Activated CD4-positive, alpha-beta T cell treated with anti-CD3 and anti-CD28 coated beads for 36 hours (primary cell): ENCODE measurements around the gene FADS1. TPM values are rescaled to one million over a fixed set of nuclear protein-coding genes. Genes with fewer than 3 reads are reported as not detected.

Experiments used
- ATAC-seq: fragments of 200-7000 bp; cut with Tn5 transposase; one replicate; pipeline ENCODE4 v1.10.0; 2021; ENCODE audit warnings: mild to moderate bottlenecking, moderate library complexity
- CTCF ChIA-PET: fragments of 350-600 bp; sonication (Branson Sonifier 250); formaldehyde crosslinking; loops from one replicate; lab custom pipeline; 2021; ENCODE audit warnings: antibody characterized with exemption; lab: Charles Lee
- POLR2A ChIA-PET: fragments of 350-600 bp; sonication (Branson Sonifier 250); formaldehyde crosslinking; loops from one replicate; lab custom pipeline; 2021; ENCODE audit warnings: antibody characterized with exemption, inconsistent platforms; lab: Charles Lee
- DNase-seq: peaks from one replicate; pipeline ENCODE4 v3.0.0-alpha.2; 2020
- H3K27ac Mint-ChIP-seq: one replicate; pipeline ENCODE4 v1.8.0; 2021; ENCODE audit warnings: mixed read lengths
- H3K27me3 Mint-ChIP-seq: one replicate; pipeline ENCODE4 v1.8.0; 2021; ENCODE audit warnings: mixed read lengths
- H3K36me3 Mint-ChIP-seq: one replicate; pipeline ENCODE4 v1.8.0; 2021; ENCODE audit warnings: low read depth, mixed read lengths
- H3K4me1 Mint-ChIP-seq: one replicate; pipeline ENCODE4 v1.8.0; 2021; ENCODE audit warnings: mixed read lengths
- H3K4me3 Mint-ChIP-seq: one replicate; pipeline ENCODE4 v1.8.0; 2021; ENCODE audit warnings: mild to moderate bottlenecking, moderate library complexity, mixed read lengths
- H3K9me3 Mint-ChIP-seq: one replicate; pipeline ENCODE4 v1.8.0; 2021; ENCODE audit warnings: low read depth, mixed read lengths
- intact Hi-C, 2 experiments: fragments of 100-400 bp; cut with DNase I in 1 of 2; cut with micrococcal nuclease in 1 of 2; formaldehyde crosslinking; loops; one replicate each; pipeline versions ENCODE4 v1.14.2 to v1.15.1; 2022 to 2024; cut with DNase I, micrococcal nuclease
- total RNA-seq, 2 experiments: library from RNA; stranded (reverse); gene quantifications; one replicate each; pipeline ENCODE4 v1.2.3, GENCODE V29; 2021

The FADS1 gene
- total RNA-seq, 2 experiments from 2014 or later = 18.9 to 23.7 TPM

DNA sequence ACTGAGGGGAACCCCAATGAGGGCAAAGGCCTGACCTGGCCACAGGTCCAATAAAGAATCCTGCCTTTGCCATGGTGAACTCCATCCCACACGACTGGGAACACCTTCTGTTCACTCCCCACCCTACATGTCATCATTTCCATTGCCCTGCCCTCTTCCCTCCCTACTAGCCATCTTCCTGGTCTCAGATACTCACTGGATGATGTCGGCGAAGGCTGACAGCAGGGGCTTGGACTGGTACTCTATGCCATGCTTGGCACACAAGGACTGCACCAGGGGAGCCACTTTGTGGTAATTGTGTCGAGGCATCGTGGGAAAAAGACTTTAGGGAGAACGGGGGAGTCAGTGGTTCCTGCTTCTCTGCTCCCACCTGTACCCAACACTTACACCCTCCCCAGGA, 14.2 kb downstream of the FADS1 start:
- H3K4me1 Mint-ChIP-seq = no peaks in the 10 kb centered on the region
- no peaks in the 10 kb centered on the region for H3K27me3 Mint-ChIP-seq
- intact Hi-C loops = no loop called here
- no peak for DNase-seq
- ChIA-PET POLR2A (interaction anchor here (0.7 kb wide), 1 partner anchor 42 kb away, joined by 3 read pairs; no protein-coding TSS in a partner anchor), CTCF (interaction anchor here (0.6 to 1.1 kb wide), 2 partner anchors 10 to 12 kb away, joined by 3 to 5 read pairs; partner anchors contain the start of genes FEN1 and TMEM258)
- H3K27ac Mint-ChIP-seq = no peak overlapping the region
- ATAC-seq = no peak
- no peak overlapping the region for H3K4me3 Mint-ChIP-seq
- peaks cover 34% of the 10 kb centered on the region for H3K36me3 Mint-ChIP-seq
- no peaks in the 10 kb centered on the region for H3K9me3 Mint-ChIP-seq

DNA sequence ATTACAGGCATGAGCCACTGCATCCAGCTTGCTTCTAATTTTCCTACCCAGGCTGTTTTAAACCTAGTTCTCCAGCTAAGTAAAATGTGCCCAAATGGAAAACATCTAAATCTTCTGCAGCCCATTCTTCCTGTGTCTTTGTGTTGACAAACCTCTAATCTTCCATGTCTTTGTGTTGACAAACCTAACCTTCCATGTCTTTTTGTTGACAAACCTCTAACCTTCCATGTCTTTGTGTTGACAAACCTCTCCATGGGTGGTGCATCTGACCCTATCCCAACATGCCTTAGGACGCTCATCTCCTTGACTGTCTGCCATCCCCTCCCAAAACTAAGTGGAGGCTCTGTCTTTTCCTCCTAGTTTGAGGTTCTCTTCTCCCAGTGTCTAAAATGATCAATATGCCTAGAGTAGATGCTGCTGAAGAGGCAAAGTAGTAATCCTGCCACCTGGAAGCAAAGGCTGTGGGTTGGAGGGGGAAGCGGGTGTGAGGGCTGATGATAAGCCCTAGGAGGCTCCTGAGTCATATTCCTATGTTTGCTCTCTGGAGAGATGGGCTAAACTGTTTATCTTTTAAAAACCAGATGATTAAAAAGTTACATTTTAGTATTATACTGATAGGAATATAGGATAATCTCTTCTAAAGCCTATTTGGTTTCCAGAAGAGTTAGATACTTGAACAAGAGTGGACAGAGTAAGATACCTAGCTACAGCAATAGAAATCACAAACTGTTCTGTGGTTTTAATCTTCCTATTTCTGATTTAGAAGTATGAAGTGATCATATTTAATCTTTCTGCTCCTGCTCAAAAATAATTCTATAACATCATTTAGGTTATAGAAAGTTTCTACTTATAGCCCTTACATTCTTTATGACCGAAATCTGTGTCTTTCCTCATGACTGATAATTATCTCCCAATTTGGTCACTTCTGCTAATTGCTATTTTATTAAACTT, 16.2 kb downstream of the FADS1 start:
- no peaks in the 10 kb centered on the region for H3K27me3 Mint-ChIP-seq
- H3K9me3 Mint-ChIP-seq = no peaks in the 10 kb centered on the region
- ChIA-PET CTCF (interaction anchor here (1.6 to 9.4 kb wide), 2 partner anchors 14 to 70 kb away, joined by 6 to 115 read pairs; partner anchors contain the start of gene FADS1), POLR2A (interaction anchor here (1.4 kb wide), 1 partner anchor 15 kb away, joined by 3 read pairs; no protein-coding TSS in a partner anchor)
- no peak for ATAC-seq
- DNase-seq = no peak
- H3K36me3 Mint-ChIP-seq = peaks cover 44% of the 10 kb centered on the region
- H3K27ac Mint-ChIP-seq = no peak overlapping the region
- intact Hi-C loops = no loop called here
- peaks cover 14% of the 10 kb centered on the region for H3K4me1 Mint-ChIP-seq
- H3K4me3 Mint-ChIP-seq = no peak overlapping the region

DNA sequence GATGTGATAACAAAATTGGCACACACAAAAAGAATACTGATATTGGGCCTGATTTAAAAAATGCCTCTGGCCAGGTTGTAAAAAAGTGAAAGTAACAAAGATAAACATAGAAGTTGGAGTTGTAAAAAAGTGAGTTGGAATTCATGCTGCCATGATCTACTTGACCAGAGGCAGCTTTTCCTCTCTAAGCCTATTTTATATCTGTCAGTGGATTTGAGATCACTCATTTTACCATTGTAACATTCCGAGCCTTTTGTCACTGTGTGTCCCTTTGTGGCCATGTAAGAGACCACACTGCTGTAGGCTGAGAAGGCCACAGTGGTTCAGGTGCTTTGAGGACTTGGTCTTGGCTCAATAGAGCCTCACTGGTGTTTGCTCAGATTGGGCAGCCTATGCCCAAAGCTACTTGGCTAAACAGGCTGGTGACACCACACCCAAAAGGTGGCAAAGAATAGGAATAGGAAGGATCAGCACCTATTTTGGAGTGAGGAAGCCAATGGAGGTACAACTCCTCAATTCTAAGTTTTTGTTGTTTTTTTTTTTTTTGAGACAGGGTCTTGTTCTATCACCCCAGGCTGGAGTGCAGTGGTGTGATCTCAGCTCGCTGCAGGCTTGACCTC, 17.0 kb downstream of the FADS1 start:
- no peak overlapping the region for H3K4me3 Mint-ChIP-seq
- no peak overlapping the region for H3K27ac Mint-ChIP-seq
- DNase-seq (no peak), ATAC-seq (no peak)
- intact Hi-C loops = loop anchor here in 1 of 2 experiments (5.0 kb wide), 1 partner anchor 98 kb away; no protein-coding TSS in a partner anchor
- ChIA-PET POLR2A (no interaction called here), CTCF (interaction anchor here (9.4 kb wide), 1 partner anchor 14 kb away, joined by 115 read pairs; the partner anchor contains the start of gene FADS1)
- H3K36me3 Mint-ChIP-seq = peaks cover 52% of the 10 kb centered on the region
- H3K9me3 Mint-ChIP-seq = no peaks in the 10 kb centered on the region
- H3K4me1 Mint-ChIP-seq = peaks cover 21% of the 10 kb centered on the region
- no peaks in the 10 kb centered on the region for H3K27me3 Mint-ChIP-seq

DNA sequence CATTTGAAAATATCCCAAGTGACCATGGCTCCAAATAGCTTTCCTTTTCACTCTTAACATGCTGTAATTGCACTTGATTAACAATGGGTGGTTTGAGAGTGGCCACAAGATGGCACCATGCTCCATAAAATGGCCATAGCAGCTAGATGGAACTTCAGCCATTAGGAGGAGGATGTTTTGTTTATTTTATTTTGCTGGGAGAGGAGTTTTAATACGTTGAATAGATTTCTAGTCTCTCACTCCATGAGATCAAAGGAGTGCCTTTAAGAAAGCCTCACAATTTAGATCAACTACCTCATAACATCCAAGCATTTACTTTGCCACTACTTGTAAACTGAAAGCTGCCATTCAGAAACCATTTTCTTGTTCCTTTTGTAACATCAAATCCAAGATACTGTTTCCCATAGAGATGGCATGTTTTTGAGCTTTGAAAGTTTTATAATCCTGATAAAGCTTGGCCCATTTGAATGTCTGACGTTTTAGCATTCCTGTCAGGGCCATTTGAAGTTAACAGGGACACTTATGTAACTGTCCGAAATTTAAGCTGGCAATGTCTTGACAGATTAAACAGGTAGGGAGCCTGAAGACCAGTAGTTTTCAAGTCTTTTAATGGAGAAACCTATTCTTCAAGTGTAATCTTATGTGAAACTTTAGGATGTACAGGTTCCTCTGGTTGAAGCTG, 19.4 kb downstream of the FADS1 start:
- Mint-ChIP-seq H3K27ac (no peak overlapping the region), H3K4me3 (no peak overlapping the region), H3K27me3 (no peaks in the 10 kb centered on the region), H3K4me1 (peaks cover 29% of the 10 kb centered on the region), H3K36me3 (peaks cover 48% of the 10 kb centered on the region), H3K9me3 (no peaks in the 10 kb centered on the region)
- intact Hi-C loops = loop anchor here (1.0 to 5.0 kb wide), 7 partner anchors 19 to 311 kb away; no protein-coding TSS in a partner anchor
- POLR2A ChIA-PET = interaction anchor here (1.0 to 2.2 kb wide), 2 partner anchors 11 to 18 kb away, joined by 3 to 8 read pairs; no protein-coding TSS in a partner anchor
- CTCF ChIA-PET = interaction anchor here (0.7 to 9.4 kb wide), 33 partner anchors 9 to 745 kb away, joined by 3 to 115 read pairs (median 4); partner anchors contain the start of genes FADS1 and FADS2
- DNase-seq = peak; percentile 82
- ATAC-seq = no peak

DNA sequence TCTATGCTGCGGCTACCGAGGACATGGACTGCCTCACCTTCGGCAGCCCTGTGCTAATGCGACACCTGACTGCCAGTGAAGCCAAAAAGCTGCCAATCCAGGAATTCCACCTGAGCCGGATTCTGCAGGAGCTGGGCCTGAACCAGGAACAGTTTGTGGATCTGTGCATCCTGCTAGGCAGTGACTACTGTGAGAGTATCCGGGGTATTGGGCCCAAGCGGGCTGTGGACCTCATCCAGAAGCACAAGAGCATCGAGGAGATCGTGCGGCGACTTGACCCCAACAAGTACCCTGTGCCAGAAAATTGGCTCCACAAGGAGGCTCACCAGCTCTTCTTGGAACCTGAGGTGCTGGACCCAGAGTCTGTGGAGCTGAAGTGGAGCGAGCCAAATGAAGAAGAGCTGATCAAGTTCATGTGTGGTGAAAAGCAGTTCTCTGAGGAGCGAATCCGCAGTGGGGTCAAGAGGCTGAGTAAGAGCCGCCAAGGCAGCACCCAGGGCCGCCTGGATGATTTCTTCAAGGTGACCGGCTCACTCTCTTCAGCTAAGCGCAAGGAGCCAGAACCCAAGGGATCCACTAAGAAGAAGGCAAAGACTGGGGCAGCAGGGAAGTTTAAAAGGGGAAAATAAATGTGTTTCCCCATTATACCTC, 20.8 kb downstream of the FADS1 start:
- no peaks in the 10 kb centered on the region for H3K27me3 Mint-ChIP-seq
- POLR2A ChIA-PET = interaction anchor here (0.6 kb wide), 1 partner anchor 339 kb away, joined by 4 read pairs; no protein-coding TSS in a partner anchor
- no peak overlapping the region for H3K27ac Mint-ChIP-seq
- no peaks in the 10 kb centered on the region for H3K9me3 Mint-ChIP-seq
- peaks cover 54% of the 10 kb centered on the region for H3K36me3 Mint-ChIP-seq
- CTCF ChIA-PET = interaction anchor here (0.6 to 9.4 kb wide), 17 partner anchors 9 to 747 kb away, joined by 3 to 115 read pairs (median 7); partner anchors contain the start of genes FADS1 and FADS2
- H3K4me1 Mint-ChIP-seq = peaks cover 36% of the 10 kb centered on the region
- DNase-seq = no peak
- H3K4me3 Mint-ChIP-seq = no peak overlapping the region
- intact Hi-C loops = loop anchor here (2.0 to 5.0 kb wide), 2 partner anchors 75 to 101 kb away; no protein-coding TSS in a partner anchor
- ATAC-seq = no peak

DNA sequence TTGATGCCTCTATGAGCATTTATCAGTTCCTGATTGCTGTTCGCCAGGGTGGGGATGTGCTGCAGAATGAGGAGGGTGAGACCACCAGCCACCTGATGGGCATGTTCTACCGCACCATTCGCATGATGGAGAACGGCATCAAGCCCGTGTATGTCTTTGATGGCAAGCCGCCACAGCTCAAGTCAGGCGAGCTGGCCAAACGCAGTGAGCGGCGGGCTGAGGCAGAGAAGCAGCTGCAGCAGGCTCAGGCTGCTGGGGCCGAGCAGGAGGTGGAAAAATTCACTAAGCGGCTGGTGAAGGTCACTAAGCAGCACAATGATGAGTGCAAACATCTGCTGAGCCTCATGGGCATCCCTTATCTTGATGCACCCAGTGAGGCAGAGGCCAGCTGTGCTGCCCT, 21.3 kb downstream of the FADS1 start:
- Mint-ChIP-seq H3K4me1 (peaks cover 40% of the 10 kb centered on the region), H3K36me3 (peaks cover 52% of the 10 kb centered on the region), H3K27ac (no peak overlapping the region), H3K27me3 (no peaks in the 10 kb centered on the region), H3K4me3 (peak overlapping the region; percentile 38), H3K9me3 (no peaks in the 10 kb centered on the region)
- no peak for DNase-seq
- ChIA-PET POLR2A (interaction anchor here (0.6 kb wide), 1 partner anchor 339 kb away, joined by 4 read pairs; no protein-coding TSS in a partner anchor), CTCF (interaction anchor here (0.7 to 9.4 kb wide), 7 partner anchors 19 to 350 kb away, joined by 3 to 115 read pairs (median 3); partner anchors contain the start of gene FADS1)
- no peak for ATAC-seq
- intact Hi-C loops = loop anchor here in 1 of 2 experiments (5.0 kb wide), 1 partner anchor 102 kb away; no protein-coding TSS in a partner anchor

DNA sequence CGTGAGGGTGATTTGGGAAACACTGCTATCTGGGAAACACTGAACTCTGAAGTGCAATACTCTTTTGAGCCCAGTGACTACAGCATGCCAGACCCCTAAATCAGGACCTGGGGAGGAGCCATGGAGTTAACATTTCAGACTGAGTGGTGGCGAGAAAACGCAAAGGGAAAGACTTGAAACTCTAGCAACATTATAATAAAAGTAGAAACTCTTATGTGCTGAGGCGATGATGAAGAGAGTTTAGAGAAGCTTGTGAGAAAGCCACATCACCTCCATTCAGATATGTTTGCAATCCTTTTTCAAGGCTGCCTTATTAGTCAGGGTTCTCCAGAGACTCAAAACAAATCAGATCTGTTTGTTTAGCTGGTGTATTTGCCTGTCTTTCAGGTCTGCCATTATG, 22.2 kb downstream of the FADS1 start:
- peak overlapping the region; percentile 38 for H3K4me3 Mint-ChIP-seq
- H3K27ac Mint-ChIP-seq = no peak overlapping the region
- CTCF ChIA-PET = interaction anchor here (0.6 to 9.4 kb wide), 3 partner anchors 20 to 157 kb away, joined by 3 to 115 read pairs (median 3); partner anchors contain the start of gene FADS1
- no peak for DNase-seq
- POLR2A ChIA-PET = interaction anchor here (1.8 kb wide), 1 partner anchor 21 kb away, joined by 5 read pairs; no protein-coding TSS in a partner anchor
- H3K36me3 Mint-ChIP-seq = peaks cover 52% of the 10 kb centered on the region
- intact Hi-C loops = loop anchor here (5.0 kb wide), 2 partner anchors 328 to 933 kb away; partner anchors contain the start of genes HNRNPUL2 (in 1 of the 2), INCENP (in 1 of the 2) and TTC9C (in 1 of the 2)
- no peak for ATAC-seq
- no peaks in the 10 kb centered on the region for H3K27me3 Mint-ChIP-seq
- H3K9me3 Mint-ChIP-seq = no peaks in the 10 kb centered on the region
- peaks cover 44% of the 10 kb centered on the region for H3K4me1 Mint-ChIP-seq

DNA sequence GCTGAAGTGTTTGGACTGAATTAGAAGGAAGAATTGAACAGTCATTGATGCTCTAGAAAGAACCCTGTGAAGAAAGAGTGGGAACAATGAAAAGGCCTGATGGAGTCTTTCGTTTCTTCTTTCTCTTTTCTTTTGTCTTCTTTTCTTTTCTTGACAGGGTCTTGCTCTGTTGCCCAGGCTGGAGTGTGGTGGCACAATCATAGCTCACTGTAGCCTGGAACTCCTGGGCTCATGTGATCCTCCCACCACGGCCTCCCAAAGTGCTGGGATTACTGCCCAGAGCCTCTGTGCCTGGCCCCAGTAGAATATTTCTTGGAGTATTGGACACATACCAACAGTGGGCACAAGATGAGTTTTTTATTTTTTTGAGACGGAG, 23.0 kb downstream of the FADS1 start:
- DNase-seq (no peak), ATAC-seq (no peak)
- ChIA-PET POLR2A (interaction anchor here (1.0 to 1.8 kb wide), 2 partner anchors 21 to 34 kb away, joined by 3 to 5 read pairs; no protein-coding TSS in a partner anchor), CTCF (interaction anchor here (0.6 to 9.4 kb wide), 6 partner anchors 8 to 288 kb away, joined by 3 to 115 read pairs (median 4); partner anchors contain the start of gene FADS1)
- Mint-ChIP-seq H3K4me3 (peak overlapping the region; percentile 92), H3K4me1 (peaks cover 44% of the 10 kb centered on the region), H3K9me3 (no peaks in the 10 kb centered on the region), H3K27ac (peak overlapping the region; percentile 89), H3K36me3 (peaks cover 53% of the 10 kb centered on the region), H3K27me3 (no peaks in the 10 kb centered on the region)
- intact Hi-C loops = loop anchor here (2.0 to 5.0 kb wide), 3 partner anchors 23 to 933 kb away; partner anchors contain the start of genes FADS1 (in 1 of the 2), HNRNPUL2 (in 1 of the 2), INCENP (in 1 of the 2) and TTC9C (in 1 of the 2)

DNA sequence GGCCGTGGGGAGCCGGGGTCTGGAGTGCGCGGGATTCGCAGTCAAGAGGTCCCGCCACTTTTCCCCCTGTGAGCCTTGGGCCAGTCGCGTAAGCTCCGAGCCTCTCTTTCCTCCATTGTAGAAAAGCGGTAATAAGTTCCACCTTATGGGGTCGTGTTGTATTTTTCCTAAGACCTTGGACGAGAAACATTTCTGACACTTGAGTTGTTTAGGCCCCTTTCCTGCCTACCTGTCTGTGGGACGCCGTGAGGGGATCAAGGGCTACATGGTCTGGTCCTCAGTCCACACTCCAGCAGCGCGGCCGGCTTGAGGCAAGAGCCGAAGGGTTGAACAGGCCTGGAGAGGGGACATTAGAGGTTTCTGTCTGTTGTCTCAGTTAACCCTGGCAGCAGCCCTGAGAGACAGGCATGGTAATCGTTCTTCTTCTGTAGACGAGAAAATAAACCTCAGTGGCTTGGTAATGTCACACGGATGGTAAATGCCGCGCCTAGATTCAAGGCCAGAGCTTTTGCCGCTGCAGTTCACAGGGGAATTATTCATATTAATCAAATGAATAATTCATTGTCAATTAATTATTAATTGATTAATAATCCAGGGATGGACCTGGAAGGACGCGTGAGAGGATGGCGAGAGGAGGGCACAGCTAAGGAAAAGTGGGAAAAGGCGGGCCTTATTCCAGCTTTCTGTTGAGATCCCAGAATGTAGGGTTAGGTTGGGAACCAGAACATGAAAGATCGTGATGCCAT, 23.5 kb downstream of the FADS1 start:
- H3K4me3 Mint-ChIP-seq = peak overlapping the region; percentile 92
- H3K27me3 Mint-ChIP-seq = no peaks in the 10 kb centered on the region
- intact Hi-C loops = loop anchor here (2.0 to 5.0 kb wide), 3 partner anchors 24 to 934 kb away; partner anchors contain the start of genes FADS1 (in 1 of the 2), HNRNPUL2 (in 1 of the 2), INCENP (in 1 of the 2) and TTC9C (in 1 of the 2)
- H3K27ac Mint-ChIP-seq = peak overlapping the region; percentile 98
- DNase-seq (peak; percentile 22), ATAC-seq (peak; percentile 33)
- peaks cover 44% of the 10 kb centered on the region for H3K4me1 Mint-ChIP-seq
- H3K9me3 Mint-ChIP-seq = no peaks in the 10 kb centered on the region
- H3K36me3 Mint-ChIP-seq = peaks cover 51% of the 10 kb centered on the region
- ChIA-PET POLR2A (interaction anchor here (0.6 to 1.8 kb wide), 4 partner anchors 11 to 106 kb away, joined by 3 to 5 read pairs (median 3); no protein-coding TSS in a partner anchor), CTCF (interaction anchor here (0.6 to 9.4 kb wide), 11 partner anchors 9 to 289 kb away, joined by 3 to 115 read pairs (median 4); partner anchors contain the start of gene FADS1)
